GM18498 (cell line): ENCODE data around the gene MRPL14.

Experiments used
- ATAC-seq: cut with Tn5 transposase; IDR thresholded peaks from one replicate; pipeline ENCODE4 v1.9.1; 2021; ENCODE audit warnings: mild to moderate bottlenecking, moderate library complexity; ENCODE audit not compliant: unreplicated experiment

The MRPL14 gene

DNA sequence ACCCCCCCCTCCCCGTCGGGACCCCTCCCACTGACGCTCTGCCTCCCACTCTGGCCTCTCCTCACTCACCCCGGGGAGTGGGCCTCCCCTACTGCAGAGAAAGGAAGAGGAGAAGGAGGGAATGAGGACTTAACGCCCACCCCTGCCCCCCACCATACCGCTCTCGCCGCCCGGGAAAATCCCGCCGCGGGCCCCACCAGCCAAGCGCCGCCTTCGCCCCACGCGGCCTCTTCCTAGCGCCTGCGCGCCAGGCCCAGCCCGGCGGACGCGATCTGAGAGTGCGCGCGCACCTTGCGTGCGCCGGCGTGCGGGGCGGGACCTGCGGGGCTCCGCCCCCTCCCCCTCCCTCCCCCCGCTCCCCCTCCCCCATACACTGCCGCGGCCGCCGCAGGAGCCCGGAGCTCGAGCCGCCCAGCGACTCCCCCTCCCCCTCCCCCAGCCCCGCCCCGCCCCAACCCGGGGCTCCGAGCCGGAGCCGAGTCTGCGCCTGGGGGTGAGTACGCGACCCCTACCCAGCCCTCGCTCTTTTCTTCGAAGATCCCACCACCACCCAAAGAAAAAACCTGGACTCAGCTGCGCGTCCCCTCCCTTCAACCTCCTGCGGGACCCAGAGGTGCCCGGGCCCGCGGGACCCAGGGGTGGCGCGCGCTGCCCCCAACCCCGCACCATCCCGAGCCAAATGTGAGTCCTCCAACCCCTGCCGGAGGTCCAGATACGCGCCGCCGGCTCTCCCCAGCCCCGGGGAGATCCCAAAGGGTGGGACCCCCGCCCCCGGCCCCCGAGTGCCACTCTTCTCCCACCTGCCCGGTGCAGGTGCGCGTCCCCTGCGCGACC, at the start of gene MRPL14, which contains the start of gene TMEM63B:
TSS of gene MRPL14 (minus strand) at position 267 of the 834 bp plus-strand sequence. CDS start 10,841 bp downstream, outside the sequence.
TSS of gene TMEM63B (plus strand) at position 369 of the 834 bp plus-strand sequence. CDS start 7,031 bp downstream, outside the sequence.
- ATAC-seq = peak; percentile 75

DNA sequence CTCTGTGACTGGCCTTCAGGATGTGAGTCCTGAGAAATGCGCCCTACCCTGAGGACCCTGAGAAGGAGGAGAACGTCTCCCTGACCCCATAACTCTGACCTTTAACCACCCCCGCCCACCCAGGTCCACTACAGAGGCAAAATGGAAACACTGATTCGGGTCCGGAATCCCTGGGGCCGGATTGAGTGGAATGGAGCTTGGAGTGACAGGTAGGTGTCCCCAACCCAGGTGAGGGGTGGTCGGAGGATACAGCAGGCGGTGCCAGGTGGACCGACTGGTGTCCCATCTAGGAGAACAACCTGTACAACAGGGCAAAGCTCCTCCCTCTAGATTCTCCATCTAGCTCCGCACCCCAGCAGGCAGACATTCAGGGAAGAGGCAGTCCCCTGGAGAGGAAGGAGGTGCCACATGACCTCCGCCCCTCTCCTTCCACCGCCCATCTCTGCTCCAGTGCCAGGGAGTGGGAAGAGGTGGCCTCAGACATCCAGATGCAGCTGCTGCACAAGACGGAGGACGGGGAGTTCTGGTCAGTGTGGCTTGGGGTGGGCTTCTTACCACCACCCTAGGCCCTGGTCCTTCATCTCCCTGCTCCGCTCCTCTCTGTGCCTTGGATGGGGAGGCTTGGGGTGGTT, 49.0 kb upstream of the MRPL14 start:
- ATAC-seq = no peak

DNA sequence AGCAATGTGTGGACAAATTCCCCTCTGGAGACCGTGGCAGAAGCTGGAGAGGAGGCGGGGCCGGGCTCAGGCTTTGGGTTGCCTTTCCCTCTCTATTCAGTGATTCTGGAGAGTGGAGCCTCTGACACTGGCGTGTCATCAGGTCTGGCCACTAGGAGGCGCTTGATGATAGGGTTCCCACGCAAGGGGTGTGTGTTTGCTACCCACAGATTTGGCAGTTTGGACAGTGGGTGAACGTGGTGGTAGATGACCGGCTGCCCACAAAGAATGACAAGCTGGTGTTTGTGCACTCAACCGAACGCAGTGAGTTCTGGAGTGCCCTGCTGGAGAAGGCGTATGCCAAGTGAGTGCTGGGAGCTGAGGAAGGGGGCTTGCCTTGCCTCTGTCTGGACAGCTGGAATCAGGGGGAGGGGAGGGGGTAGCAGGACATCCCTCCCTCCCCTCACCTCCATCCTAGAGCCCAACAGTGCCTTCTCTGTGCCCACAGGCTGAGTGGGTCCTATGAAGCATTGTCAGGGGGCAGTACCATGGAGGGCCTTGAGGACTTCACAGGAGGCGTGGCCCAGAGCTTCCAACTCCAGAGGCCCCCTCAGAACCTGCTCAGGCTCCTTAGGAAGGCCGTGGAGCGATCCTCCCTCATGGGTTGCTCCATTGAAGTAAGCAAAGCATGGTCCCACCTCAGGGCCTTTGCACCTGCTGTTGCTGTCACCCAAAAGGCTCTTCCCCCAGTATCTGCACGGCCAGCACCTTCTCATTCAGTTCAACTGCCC, 45.7 kb upstream of the MRPL14 start:
- ATAC-seq = peak; percentile 72

DNA sequence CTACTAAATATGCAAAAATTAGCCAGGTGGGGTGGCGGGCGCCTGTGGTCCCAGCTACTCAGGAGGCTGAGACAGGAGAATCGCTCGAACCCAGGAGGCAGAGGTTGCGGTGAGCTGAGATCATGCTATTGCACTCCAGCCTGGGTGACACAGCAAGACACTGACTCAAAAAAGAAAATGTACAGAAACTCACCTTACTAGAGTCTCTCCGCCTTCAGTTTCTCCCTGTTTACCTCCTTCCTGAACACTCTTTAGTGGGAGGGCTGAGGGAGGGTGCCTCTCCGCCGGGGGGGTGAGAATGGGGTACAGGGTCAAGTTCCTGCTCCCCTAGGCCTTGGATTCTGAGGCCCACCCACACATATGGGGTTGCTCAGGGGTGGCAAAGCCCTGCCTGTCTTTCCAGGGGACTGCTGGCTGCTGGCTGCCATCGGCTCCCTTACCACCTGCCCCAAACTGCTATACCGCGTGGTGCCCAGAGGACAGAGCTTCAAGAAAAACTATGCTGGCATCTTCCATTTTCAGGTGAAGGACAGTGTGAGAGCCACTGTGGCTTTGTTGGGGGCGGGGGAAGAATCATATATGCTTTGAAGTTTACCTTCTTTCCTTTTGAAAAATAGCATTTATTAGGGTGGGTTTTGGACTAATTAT, 44.8 kb upstream of the MRPL14 start:
- no peak for ATAC-seq

DNA sequence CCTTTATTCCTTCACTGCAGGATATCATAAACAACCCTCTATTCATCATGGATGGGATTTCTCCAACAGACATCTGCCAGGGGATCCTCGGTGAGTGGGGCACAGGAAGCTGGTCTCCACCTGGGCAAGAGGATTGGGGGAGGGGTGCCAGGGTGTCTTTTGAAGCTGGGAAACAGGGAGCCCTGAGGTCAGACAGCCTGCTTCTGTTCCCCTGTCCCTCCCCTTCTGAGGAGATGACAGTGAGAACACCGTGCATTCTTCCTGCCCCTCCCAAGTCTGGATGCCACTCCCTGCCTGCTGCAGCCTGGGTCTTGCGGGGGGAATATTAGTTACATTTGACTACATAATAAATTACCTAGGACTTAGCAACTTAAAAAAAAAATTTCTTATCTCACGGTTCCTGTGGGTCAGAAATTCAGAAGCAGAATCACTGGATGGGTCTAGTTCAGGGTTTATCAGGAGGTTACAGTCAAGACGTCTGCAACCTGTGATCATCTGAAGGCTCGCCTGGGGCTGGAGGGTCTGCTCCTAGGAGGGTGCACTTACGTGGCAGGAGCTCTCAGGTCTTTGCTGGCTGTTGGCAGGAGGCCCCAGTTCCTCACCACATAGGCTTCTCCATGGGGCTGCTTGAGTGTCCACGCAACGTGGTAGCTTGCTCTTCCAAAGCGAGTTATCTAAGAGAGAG, 42.8 kb upstream of the MRPL14 start:
- ATAC-seq = no peak

DNA sequence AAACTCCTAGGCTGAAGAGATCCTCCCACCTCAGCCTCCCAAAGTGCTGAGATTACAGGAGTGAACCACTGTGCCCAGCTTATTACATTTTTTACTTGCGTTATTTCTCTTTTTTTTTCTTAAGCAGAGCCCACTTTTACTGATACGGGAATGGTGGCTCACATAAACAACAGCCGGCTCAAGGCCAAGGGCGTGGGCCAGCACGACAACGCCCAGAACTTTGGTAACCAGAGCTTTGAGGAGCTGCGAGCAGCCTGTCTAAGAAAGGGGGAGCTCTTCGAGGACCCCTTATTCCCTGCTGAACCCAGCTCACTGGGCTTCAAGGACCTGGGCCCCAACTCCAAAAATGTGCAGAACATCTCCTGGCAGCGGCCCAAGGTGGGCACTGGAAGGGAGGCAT, 41.9 kb upstream of the MRPL14 start:
- no peak for ATAC-seq

DNA sequence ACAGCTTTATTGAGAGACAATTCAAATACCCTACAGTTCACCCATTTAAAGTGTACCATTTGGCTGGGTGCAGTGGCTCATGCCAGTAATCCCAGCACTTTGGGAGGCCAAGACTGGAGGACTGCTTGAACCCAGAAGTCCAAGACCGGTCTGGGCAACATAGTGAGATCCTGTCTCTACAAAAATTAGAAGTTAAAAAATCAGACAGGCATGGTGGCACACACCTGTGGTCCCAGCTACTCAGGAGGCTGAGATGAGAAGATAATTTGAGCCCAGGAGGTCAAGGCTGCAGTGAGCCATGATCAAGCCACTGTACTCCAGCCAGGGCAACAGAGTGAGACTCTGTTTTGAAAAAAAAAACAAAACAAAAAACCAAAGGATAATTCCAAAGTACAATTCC, 40.3 kb upstream of the MRPL14 start:
- ATAC-seq = no peak

DNA sequence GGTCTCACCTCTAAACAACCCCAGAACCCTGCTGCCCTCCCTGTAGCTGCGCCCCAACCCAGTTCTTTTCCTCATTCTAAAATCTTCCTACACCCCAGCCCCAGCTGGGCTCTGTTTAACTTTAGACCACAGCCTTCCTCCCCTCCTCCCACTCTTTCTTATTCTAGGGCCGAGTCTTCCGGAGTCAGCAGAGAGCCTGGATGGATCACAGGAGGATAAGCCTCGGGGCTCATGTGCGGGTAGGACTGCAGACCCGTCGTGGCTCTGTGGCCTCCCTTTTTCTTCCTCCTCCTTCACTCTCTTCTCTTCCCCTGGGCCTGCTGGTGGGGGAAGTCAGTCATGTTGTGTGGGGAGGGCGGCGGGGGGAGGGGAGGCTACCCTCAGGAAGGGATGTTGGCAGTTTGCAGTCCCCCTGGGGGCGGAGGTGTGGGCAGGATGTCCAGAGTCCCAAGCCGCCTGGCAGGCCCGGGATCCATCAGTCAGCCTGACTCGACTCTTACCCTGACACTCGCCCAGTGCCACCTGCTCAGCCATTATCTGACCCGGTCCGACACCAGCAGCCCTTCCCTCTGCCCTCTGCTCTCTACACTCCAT, 39.4 kb upstream of the MRPL14 start:
- no peak for ATAC-seq

DNA sequence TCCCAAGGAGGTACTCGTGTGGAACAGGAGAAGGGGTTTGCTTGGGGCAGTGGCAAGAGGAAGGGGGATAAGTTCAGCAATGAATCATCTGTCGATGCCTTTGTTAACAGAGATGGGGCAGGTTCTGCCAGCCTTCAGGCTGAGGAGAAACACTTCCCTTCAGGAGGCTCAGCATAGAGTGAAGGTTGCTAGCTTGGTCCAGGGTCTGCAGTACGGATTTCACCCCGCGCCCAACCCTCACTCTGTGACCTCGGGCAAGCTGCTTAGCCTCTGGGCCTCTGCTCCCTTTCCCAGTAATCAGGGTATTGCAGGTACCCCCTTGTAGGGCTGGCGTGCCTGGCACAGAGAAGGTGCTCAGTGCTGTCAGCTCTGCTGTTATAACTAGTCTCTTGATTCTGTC, 38.9 kb upstream of the MRPL14 start:
- ATAC-seq = no peak

DNA sequence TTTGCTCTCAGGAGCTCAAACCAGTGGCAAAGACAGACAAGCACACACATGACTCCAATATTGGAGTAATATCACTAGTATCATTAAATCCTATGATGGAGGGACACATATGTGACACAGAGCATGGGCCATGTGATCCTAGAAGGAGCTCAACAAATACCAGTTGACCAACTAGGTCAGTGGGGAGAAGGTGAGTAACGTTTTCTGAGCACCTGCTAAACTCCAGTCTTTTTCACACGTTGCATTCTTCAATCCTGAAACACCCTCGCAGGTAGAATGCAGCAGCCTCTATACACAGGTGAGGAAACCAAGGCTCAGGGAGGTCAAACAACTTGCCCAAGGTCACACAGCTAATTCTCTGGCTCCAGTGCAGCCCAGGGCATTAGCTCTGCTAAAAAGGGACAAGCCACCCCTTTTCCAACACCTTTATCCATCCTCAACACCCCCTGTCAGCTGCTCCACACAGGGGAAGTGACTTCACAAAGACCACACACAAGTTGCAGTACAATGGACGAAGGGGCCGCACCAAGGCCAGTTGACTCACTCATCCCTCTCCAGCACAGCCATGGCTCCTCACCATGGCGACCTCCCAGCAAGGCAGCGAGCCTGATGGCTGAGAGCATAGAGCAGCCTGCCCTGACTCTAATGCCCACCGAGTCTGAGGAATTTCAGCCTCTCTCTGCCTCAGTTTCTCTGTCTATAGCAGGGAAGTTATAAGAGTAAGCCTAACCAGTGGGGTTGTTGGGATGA, 35.8 kb upstream of the MRPL14 start:
- no peak for ATAC-seq

DNA sequence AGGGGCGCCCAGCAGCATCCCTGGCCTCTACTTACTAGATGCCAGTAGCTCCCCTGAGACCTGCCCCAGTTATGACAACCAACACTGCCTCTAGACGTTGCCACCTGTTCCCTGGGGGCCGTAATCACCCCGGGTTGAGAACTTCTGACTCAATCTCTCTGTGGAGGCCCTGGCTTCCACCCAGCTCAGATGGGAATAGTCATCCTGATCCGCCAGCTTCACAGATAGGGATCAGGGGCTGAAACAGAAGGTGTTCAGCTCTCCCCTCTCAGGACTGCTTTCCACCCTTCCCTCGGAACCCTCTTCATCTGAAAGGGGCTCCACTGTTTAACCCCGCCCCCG, 34.7 kb upstream of the MRPL14 start:
- no peak for ATAC-seq

DNA sequence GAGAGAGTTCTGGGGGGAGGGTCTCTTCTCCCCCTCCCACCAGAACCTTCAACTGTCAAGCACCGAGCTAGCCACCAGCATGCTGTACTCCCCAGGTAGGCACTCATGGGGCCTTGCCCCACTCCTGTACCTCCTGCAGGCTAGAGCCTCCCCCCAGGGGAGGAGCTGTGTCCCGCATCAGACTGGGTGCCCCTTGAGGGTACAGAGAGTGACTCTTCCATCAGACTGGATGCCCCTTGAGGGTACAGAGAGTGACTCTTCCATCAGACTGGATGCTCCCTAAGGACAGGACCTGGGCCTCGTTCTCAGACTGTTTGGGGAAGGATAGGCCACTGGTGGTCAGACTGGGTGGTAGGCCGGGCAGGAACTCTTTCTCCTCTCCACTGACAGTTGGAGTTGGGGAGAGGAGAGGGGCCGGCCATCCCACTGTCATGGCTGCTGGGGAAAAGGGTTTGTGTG, 31.5 kb upstream of the MRPL14 start, which contains the start of gene CAPN11:
TSS of gene CAPN11 (plus strand) at position 51 of the 459 bp plus-strand sequence. CDS start at position 80, 29 bp downstream.
- no peak for ATAC-seq

DNA sequence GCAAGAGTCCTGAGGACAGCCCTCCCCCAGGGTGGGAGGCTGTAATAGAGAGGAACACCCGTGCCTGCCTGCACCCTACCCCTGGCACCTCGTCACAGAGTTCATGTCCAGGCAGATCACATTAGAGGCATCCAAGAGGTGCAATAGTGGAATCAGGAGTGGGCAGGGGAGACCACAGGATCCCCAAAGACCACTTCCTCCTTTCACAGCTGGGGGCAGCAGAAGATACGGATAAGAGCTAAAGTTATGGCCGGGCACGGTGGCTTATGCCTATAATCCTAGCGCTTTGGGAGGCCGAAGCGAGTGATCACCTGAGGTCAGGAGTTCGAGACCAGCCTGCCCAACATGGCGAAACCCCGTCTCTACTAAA, 29.9 kb upstream of the MRPL14 start:
- no peak for ATAC-seq

DNA sequence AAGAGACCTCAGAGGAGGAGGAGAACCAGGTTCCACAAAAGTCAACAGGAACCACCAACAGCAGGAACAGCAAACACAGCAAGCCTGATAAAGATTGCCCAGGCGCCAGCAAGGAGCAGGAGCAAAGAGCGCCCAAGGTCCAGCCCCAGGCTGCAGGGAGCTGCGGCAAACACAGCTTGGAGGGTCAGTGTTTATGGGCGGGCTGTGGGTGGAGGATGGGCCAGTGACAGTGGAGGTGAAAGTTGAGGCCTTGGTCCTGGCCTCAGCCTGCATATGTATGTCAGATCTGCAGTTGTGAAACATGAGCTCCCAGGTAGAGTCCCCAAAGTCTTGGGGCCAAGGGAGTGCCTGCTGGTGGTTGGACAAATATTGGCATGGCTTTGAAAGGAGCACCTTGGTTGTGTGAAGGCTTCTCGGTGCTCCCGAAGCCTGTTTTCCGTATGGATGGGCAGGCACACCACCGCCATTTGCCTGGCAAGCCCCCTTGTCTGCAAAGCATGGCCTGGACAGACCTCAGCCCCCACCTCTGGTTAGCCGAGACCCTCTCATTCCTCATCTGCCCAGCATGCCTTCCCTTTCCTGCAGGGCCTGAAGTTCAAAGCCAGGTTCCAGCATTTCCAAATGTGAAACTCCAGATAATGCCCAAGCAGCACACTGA, 29.4 kb upstream of the MRPL14 start:
- no peak for ATAC-seq

DNA sequence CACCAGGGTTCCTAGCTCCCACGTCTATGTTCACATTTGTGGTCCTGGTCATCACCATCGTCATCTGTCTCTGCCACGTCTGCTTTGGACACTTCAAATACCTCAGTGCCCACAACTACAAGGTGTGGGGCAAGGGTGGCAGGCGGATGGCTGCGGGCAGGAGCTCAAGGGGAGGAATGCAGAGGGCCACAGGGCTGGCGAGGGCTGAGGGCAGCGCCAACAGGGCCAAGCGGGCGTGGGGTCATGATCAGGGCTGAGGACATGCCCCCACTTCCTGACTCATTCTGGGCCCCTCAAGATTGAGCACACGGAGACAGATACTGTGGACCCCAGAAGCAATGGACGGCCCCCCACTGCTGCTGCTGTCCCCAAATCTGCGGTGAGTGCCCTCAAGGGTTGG, 26.8 kb upstream of the MRPL14 start:
- no peak for ATAC-seq

DNA sequence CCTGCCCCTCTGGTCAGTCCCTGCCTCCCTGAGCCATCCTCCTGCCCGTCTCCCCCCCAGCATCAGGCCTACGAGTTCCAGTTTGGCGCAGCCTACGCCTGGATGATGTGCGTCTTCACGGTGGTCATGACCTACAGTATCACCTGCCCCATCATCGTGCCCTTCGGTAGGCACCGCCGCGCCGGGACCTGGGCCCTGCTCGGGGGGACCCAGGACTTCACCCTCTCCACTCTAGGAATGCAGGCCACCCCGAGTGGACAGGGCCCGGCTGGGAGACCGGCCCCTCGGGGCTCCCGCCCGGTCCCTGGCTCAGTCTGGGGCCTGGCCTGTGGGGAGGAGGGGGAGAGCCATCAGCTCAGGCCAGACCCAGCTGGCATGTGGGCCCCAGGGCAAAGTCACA, 25.3 kb upstream of the MRPL14 start:
- ATAC-seq = no peak

DNA sequence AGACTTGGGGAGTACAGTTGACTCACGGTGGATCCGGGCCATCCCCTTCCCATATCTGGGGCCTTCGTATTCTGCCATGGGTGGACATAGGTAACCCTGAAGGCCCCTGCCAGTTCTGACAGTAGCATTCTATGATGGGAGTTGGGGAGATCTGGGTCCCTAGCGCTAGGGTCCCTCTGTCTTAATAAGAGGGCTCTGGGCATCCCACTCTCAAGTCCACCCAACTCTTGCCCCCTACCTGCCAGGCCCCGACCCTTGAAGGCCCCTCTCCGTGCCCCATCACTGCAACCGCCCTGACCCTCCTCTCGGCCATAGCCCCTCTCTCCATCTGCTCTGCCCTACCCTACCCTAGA, 24.8 kb upstream of the MRPL14 start:
- ATAC-seq = no peak

DNA sequence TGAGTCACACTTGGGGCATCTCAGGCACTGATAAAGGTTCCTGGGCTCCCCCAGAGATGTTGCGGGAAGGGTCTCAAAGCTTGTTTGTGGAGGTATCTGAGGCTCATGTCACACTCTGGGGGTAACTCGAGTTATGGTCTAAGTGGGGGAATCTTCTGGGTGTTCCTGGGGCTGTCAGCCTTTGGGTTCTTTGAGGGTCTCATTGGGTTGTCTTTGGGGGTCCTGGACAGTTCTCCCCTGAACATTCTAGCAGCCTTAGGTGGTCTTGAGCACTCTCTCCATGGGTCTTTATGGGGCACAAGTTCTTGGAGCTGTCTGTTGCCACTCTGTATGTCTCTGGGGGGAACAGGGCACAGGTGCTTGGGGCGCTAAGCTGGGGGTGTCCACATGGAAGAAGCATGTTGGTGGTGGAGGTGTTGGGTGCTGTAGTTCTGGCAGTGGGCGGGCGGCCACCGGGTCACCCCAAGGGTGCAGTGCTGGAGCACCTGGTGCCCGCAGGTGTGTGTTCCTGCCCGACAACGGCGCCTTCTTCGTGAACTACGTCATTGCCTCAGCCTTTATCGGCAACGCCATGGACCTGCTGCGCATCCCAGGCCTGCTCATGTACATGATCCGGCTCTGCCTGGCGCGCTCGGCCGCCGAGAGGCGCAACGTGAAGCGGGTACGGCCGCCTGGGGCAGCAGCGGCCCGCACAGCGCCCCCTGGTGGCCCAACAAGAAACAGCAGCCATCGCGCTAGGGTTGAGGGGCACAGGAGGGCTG, 24.3 kb upstream of the MRPL14 start:
- peak; percentile 75 for ATAC-seq
